ENCODE data around the gene NCOA1. TPM values are rescaled to one million over a fixed set of nuclear protein-coding genes. Genes with fewer than 3 reads are reported as not detected.

NCOA1 gene
- total and polyA plus RNA-seq, 10 of the 15 experiments (the other 5 are each of a cell fraction or from before 2014, with no cell fraction given), result 1.8 to 35.6 (median 6.1) TPM

DNA sequence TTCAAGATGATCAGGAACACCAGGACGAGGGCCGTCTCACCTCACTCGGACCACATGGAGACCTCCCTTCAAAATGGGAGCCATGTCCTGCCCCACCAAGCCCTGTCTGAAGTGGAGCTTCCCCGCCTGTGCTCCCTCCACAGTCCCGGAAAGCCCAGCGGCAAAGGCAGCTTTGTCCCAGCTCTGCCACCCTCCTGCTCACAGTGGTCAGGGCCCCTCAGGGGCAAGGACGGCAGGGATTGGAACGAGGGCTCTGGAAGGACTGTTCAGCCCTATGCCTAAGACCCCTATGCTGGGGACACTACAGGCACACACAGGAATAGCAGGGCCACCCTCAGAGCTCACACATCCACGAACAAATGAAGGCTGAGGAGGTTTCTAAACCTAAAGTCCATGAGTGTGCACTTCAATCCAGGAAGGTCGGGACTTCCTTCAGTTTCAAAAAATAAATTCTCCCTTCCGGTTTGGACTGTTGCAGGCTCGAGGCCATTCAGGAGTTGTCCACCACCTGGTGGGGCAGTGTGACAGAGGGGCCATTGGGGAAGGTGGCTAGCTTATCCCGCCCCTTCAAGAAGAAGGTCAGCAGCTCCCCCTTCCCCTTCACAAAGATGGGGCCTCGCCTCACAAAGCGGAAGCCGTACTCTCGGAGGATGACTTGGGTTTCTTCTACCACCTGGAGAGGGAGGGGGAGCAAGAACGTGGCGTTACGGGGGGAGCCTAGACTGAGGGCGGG lies 328.6 kb downstream of the NCOA1 start:
- RAD21 ChIA-PET (ENCODE audit: unreplicated experiment), result interaction anchor here (1.0 to 1.2 kb wide), 2 partner anchors 66 to 409 kb away, joined by 3 to 4 read pairs; no protein-coding TSS in a partner anchor
- in situ Hi-C loops (cut with MboI), result no loop called here

More for the DNA sequence above, 328.6 kb downstream of the NCOA1 start:
- H3K36me3 ChIP-seq (ENCODE audit: control insufficient read depth in 2 of 2, insufficient read depth in 2 of 2, low read length in 1 of 2), result peaks cover 39 to 45% of the 10 kb centered on the region in 2 experiments
- no peaks in the 10 kb centered on the region for H3K9me3 ChIP-seq (replicated peaks; ENCODE audit: control insufficient read depth, insufficient read depth, low read length)
- no peak overlapping the region for H3K9ac ChIP-seq (ENCODE audit: control insufficient read depth, insufficient read depth, low read length)
- H3K79me2 ChIP-seq (ENCODE audit: control insufficient read depth, insufficient read depth, low read length), result no peaks in the 10 kb centered on the region
- TF ChIP-seq, protein P1, sequence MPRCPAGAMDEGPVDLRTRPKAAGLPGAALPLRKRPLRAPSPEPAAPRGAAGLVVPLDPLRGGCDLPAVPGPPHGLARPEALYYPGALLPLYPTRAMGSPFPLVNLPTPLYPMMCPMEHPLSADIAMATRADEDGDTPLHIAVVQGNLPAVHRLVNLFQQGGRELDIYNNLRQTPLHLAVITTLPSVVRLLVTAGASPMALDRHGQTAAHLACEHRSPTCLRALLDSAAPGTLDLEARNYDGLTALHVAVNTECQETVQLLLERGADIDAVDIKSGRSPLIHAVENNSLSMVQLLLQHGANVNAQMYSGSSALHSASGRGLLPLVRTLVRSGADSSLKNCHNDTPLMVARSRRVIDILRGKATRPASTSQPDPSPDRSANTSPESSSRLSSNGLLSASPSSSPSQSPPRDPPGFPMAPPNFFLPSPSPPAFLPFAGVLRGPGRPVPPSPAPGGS (IDR thresholded peaks at IDR 0.05; ENCODE audit: borderline replicate concordance, insufficient read depth, low read depth, low read length, poor library complexity, severe bottlenecking), result peak; percentile 1
- no peak for TF ChIP-seq NFYA (IDR thresholded peaks at IDR 0.05; ENCODE audit: borderline replicate concordance, low read depth, low read length)
- TF ChIP-seq, protein P2, sequence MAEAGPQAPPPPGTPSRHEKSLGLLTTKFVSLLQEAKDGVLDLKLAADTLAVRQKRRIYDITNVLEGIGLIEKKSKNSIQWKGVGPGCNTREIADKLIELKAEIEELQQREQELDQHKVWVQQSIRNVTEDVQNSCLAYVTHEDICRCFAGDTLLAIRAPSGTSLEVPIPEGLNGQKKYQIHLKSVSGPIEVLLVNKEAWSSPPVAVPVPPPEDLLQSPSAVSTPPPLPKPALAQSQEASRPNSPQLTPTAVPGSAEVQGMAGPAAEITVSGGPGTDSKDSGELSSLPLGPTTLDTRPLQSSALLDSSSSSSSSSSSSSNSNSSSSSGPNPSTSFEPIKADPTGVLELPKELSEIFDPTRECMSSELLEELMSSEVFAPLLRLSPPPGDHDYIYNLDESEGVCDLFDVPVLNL (IDR thresholded peaks at IDR 0.05; ENCODE audit: low read depth, low read length), result no peak
- peak; percentile 20; the same call in 1 of the 2 replicates for TF ChIP-seq POLR2A (IDR thresholded peaks at IDR 0.05; ENCODE audit: low read depth, low read length)
- TF ChIP-seq CHD4 (IDR thresholded peaks at IDR 0.05), result no peak
- no peak for TF ChIP-seq SUZ12 (IDR thresholded peaks at IDR 0.05; ENCODE audit: unreplicated experiment)
- no peak overlapping the region for H2AFZ ChIP-seq (ENCODE audit: control insufficient read depth, low read depth, low read length)
- ChIA-PET CTCF (interaction anchor here (1.4 to 2.7 kb wide), 3 partner anchors 8 to 410 kb away, joined by 4 to 17 read pairs (median 5); no protein-coding TSS in a partner anchor), POLR2A (no interaction called here), SMC1A (ENCODE audit: uncharacterized antibody, unreplicated experiment) (interaction anchor here (1.3 to 1.4 kb wide), 2 partner anchors 407 to 409 kb away, joined by 4 read pairs; no protein-coding TSS in a partner anchor)
- WGBS (ENCODE audit: insufficient coverage, insufficient replicate concordance, low lambda C conversion rate, missing lambda C conversion rate), result 86% methylated on average over 20 of the region's 21 CpGs
- FAIRE-seq, result no peak
- BruUV-seq (replicated peaks), result TSS peak; percentile 60
- intact Hi-C loops (cut with micrococcal nuclease; ENCODE audit: unreplicated experiment), result loop anchor here (10.0 kb wide), 1 partner anchor 315 kb away; no protein-coding TSS in a partner anchor
- no peaks in the 10 kb centered on the region for H4K20me1 ChIP-seq (ENCODE audit: control insufficient read depth, insufficient read depth)
- H3K4me2 ChIP-seq (ENCODE audit: control insufficient read depth, insufficient read depth), result no peak overlapping the region
- H3K4me1 ChIP-seq (ENCODE audit: control insufficient read depth, insufficient read depth, low read length), result no peaks in the 10 kb centered on the region
- no peak overlapping the region for H3K4me3 ChIP-seq
- no peak for DNase-seq (ENCODE audit: low read depth, low spot score)
- no peaks in the 10 kb centered on the region for H3K27me3 ChIP-seq (replicated peaks in 1 of 2; ENCODE audit: control insufficient read depth in 2 of 2, insufficient read depth in 2 of 2, low read length in 1 of 2)
- no peak for ATAC-seq
- no peak overlapping the region for H3K27ac ChIP-seq (ENCODE audit: control insufficient read depth, insufficient read depth)

All from GM12878 (cell line).